Esophagus squamous epithelium (tissue), 5 donors: ENCODE data around the gene ANAPC13. TPM values are rescaled to one million over a fixed set of nuclear protein-coding genes. Genes with fewer than 3 reads are reported as not detected.

Experiments used
- DNase-seq: peaks from one replicate; lab custom pipeline; 2025; lab: John Stamatoyannopoulos, UW
- H3K27ac ChIP-seq, 4 donors: fragments of 200-600 bp; sonication (generic); one replicate each; pipeline ENCODE4 v1.5.1; 2016 to 2019; ENCODE audit warnings: mild to moderate bottlenecking in 1 of 4
- H3K27me3 ChIP-seq, 4 donors: fragments of 200-600 bp; sonication (generic); 1 replicate in 3 of 4; 2 replicates in 1 of 4; pipeline versions ENCODE4 v1.5.1 to v1.6.0; 2017 to 2021; ENCODE audit warnings: antibody characterized with exemption in 1 of 4
- H3K36me3 ChIP-seq, 3 donors: fragments of 200-600 bp; sonication (generic); one replicate each; pipeline ENCODE4 v1.5.1; 2016 to 2019
- H3K4me1 ChIP-seq, 3 donors: fragments of 200-600 bp; sonication (generic); one replicate each; pipeline ENCODE4 v1.5.1; 2017 to 2019
- H3K4me3 ChIP-seq, 4 donors: fragments of 200-600 bp; sonication (generic); 1 replicate in 3 of 4; 2 replicates in 1 of 4; pipeline ENCODE4 v1.5.1; 2016 to 2019; ENCODE audit warnings: mild to moderate bottlenecking in 2 of 4, moderate library complexity in 1 of 4
- H3K9me3 ChIP-seq, 3 donors: fragments of 200-600 bp; sonication (generic); one replicate each; pipeline ENCODE4 v1.5.1; 2016 to 2019
- CTCF ChIP-seq, 6 experiments: fragments of 450-650 bp in 4 of 6; fragments of 200-600 bp in 2 of 6; sonication (generic) in 2 of 6; IDR thresholded peaks; one replicate each; pipeline ENCODE4 v1.5.1; 2016 to 2019; ENCODE audit warnings: antibody characterized with exemption in 6 of 6, mild to moderate bottlenecking in 4 of 6, moderate library complexity in 4 of 6
- POLR2A ChIP-seq, 4 donors: fragments of 450-650 bp; IDR thresholded peaks; one replicate each; pipeline ENCODE4 v1.6.1; 2017; ENCODE audit warnings: antibody characterized with exemption in 4 of 4, mild to moderate bottlenecking in 4 of 4, moderate library complexity in 3 of 4
- WGBS, 2 donors: methylation state at CpG; one replicate each; pipeline ENCODE4 v1.1.5; 2018; 5-methylcytosine and 5-hydroxymethylcytosine counted together
- intact Hi-C: fragments of 100-400 bp; cut with DNase I; formaldehyde crosslinking; loops from one replicate; pipeline ENCODE4 v1.15.0; 2022
- total RNA-seq, 4 donors: library from RNA; depleted of rRNA; stranded (reverse); fragments of >200 nt; gene quantifications; one replicate each; pipeline ENCODE4 v1.1.0, GENCODE V29; 2016
- donor health status: DM: yes; HTN: yes; CAD: no.

Gene ANAPC13
- total RNA-seq, 4 donors from 2014 or later: 20.7 to 38.7 (median 26.0) TPM

DNA sequence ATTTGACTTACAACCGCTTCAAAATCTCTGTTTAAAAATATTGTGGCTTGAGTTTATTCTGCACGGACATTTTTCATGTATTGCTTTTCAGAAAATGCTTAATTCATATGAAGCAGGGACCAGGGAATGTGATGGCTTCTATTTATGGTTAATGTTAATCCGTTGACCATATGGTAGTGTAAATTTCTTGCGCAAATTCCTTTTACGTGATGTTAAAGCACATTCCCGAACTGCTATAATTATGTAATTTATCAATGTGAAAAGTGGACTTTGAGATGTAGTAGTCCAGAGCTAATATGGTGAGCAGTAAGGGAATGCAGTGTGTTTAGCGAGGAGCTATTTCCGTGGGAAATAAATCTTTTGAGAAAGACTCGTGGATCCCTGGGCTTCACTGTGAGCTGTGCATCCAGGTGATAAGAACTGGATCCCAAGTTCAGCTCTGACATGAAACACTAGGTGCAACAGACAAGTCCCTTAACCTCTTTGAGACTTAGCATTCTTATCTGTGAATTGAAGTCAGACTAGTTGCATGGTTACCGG is 27.3 kb downstream of the ANAPC13 start:
- 73 to 75% methylated on average over 10 of the region's 10 CpGs for WGBS, 2 donors
- Histone ChIP-seq H3K36me3 (no peaks in the 10 kb centered on the region), H3K9me3 (no peaks in the 10 kb centered on the region), H3K4me3 (no peak overlapping the region), H3K27me3 (no peaks in the 10 kb centered on the region), H3K4me1 (peaks cover 0 to 25% (median 15%) of the 10 kb centered on the region in 3 donors), H3K27ac (no peak overlapping the region)
- no peak for DNase-seq
- TF ChIP-seq POLR2A (IDR thresholded peaks at IDR 0.05) (no peak), CTCF (IDR thresholded peaks at IDR 0.05) (no peak)
- intact Hi-C loops: no loop called here

GRCh38 chr3:134457376-134458074 is 28.3 kb downstream of the ANAPC13 start:
- H3K9me3 ChIP-seq: no peaks in the 10 kb centered on the region
- H3K27ac ChIP-seq: no peak overlapping the region
- no peaks in the 10 kb centered on the region for H3K27me3 ChIP-seq
- WGBS, 2 donors: 73 to 80% methylated on average over 8 to 9 of the region's 9 CpGs
- H3K36me3 ChIP-seq: no peaks in the 10 kb centered on the region
- TF ChIP-seq POLR2A (IDR thresholded peaks at IDR 0.05): no peak
- TF ChIP-seq CTCF (IDR thresholded peaks at IDR 0.05): no peak
- no peak for DNase-seq
- H3K4me3 ChIP-seq: no peak overlapping the region
- H3K4me1 ChIP-seq: peaks cover 0 to 16% (median 5%) of the 10 kb centered on the region in 3 donors
- intact Hi-C loops: no loop called here

GRCh38 chr3:134453631-134454030 is 32.2 kb downstream of the ANAPC13 start:
- Histone ChIP-seq H3K27ac (no peak overlapping the region), H3K4me1 (no peaks in the 10 kb centered on the region), H3K9me3 (no peaks in the 10 kb centered on the region), H3K36me3 (no peaks in the 10 kb centered on the region), H3K27me3 (no peaks in the 10 kb centered on the region), H3K4me3 (no peak overlapping the region)
- TF ChIP-seq POLR2A (IDR thresholded peaks at IDR 0.05): no peak
- no peak for TF ChIP-seq CTCF (IDR thresholded peaks at IDR 0.05)
- intact Hi-C loops: no loop called here
- 69 to 71% methylated on average over 6 of the region's 6 CpGs for WGBS, 2 donors
- no peak for DNase-seq

- TF ChIP-seq POLR2A (IDR thresholded peaks at IDR 0.05) (no peak), CTCF (IDR thresholded peaks at IDR 0.05) (no peak)
- Histone ChIP-seq H3K4me1 (peaks cover 0 to 21% (median 11%) of the 10 kb centered on the region in 3 donors), H3K9me3 (peaks cover 0 to 8% (median 0%) of the 10 kb centered on the region in 3 donors), H3K27me3 (no peaks in the 10 kb centered on the region), H3K36me3 (no peaks in the 10 kb centered on the region), H3K27ac (no peak overlapping the region), H3K4me3 (no peak overlapping the region)
- 63 to 67% methylated on average over 3 of the region's 3 CpGs for WGBS, 2 donors
- intact Hi-C loops: no loop called here
- no peak for DNase-seq
These were observed 35.8 kb downstream of the ANAPC13 start for GRCh38 chr3:134449951-134450350.

DNA sequence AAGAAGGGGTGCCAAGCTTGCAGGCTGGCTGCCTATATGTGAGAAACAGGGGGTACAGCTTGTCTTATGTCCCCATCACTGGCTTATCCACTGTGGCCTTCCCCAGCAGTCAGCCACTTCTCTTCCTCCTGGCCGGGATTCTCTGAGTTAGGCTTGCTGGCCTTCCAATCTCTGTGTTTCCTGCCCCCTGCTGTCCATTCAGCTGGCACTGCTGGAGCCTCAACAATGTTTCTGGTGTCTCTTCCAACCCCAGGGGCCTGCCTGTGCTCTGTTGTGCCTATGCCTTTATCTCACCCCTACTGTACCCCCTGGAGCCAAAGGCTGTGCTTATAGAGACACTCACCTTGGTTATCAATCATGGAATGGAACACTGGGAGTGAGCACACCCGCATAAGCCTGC is 36.5 kb downstream of the ANAPC13 start:
- WGBS, 2 donors: 45 to 50% methylated on average over 1 of the region's 2 CpGs

More for the DNA sequence above, 36.5 kb downstream of the ANAPC13 start:
- intact Hi-C loops: no loop called here
- TF ChIP-seq POLR2A (IDR thresholded peaks at IDR 0.05) (no peak), CTCF (IDR thresholded peaks at IDR 0.05) (peak in 5 of 6 experiments; percentile 27 to 67 (median 42))
- Histone ChIP-seq H3K4me3 (no peak overlapping the region), H3K27ac (no peak overlapping the region), H3K27me3 (no peaks in the 10 kb centered on the region), H3K9me3 (peaks cover 0 to 8% (median 0%) of the 10 kb centered on the region in 3 donors), H3K36me3 (no peaks in the 10 kb centered on the region), H3K4me1 (peaks cover 0 to 21% (median 11%) of the 10 kb centered on the region in 3 donors)
- DNase-seq: no peak
